HUES48 (cell line): Measurements from ENCODE around the gene SNX12.
"Not testable (repeated sequence)": the region's sequence is repeated elsewhere in the genome, so short reads cannot be mapped to it uniquely, and the experiment has no call there.

Source experiments
- H3K27ac ChIP-seq: one replicate; pipeline ENCODE4 v1.7.0; 2013; ENCODE audit warnings: low read depth, low read length, inconsistent platforms
- H3K27me3 ChIP-seq: 2 replicates; pipeline ENCODE4 v1.6.1; 2013; ENCODE audit warnings: mild to moderate bottlenecking, low read length; ENCODE audit not compliant: control insufficient read depth, insufficient read depth
- H3K36me3 ChIP-seq: 2 replicates; pipeline ENCODE4 v1.6.1; 2013; ENCODE audit warnings: low read length; ENCODE audit not compliant: control insufficient read depth, insufficient read depth
- H3K4me1 ChIP-seq: 2 replicates; pipeline ENCODE4 v1.6.1; 2013; ENCODE audit warnings: mild to moderate bottlenecking, low read length; ENCODE audit not compliant: control insufficient read depth, insufficient read depth
- H3K4me3 ChIP-seq: 2 replicates; pipeline ENCODE4 v1.5.1; 2013; ENCODE audit warnings: mild to moderate bottlenecking, low read depth, low read length
- H3K9ac ChIP-seq: 2 replicates; pipeline ENCODE4 v1.6.1; 2013; ENCODE audit warnings: mild to moderate bottlenecking, low read depth, low read length, moderate library complexity
- H3K9me3 ChIP-seq: 2 replicates; pipeline ENCODE4 v1.6.1; 2013; ENCODE audit warnings: low read length; ENCODE audit not compliant: control insufficient read depth, insufficient read depth

The SNX12 gene

DNA sequence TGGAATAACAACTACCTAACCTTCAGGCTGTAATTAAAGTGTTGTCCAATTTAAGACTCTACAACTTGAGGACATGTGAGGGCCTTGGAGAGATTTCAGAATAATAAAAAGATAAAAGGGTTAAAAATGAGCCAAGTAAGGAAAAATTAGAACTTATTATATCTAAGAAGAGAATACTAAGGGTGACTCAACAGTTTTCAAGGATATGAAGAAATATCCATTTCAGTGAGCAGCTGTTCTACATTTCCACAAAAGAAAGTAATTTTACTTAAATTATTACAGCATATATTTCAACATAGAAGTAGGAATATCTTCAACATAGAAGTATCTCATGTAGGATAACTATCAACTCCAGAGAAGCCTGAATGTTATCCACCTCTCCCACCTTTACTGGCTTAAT, 11.3 kb downstream of the SNX12 start:
- Histone ChIP-seq H3K4me1 (no peaks in the 10 kb centered on the region), H3K27me3 (no peaks in the 10 kb centered on the region), H3K4me3 (no peak overlapping the region), H3K36me3 (peaks cover 37% of the 10 kb centered on the region), H3K27ac (no peak overlapping the region), H3K9ac (no peak overlapping the region), H3K9me3 (peaks cover 19% of the 10 kb centered on the region)

DNA sequence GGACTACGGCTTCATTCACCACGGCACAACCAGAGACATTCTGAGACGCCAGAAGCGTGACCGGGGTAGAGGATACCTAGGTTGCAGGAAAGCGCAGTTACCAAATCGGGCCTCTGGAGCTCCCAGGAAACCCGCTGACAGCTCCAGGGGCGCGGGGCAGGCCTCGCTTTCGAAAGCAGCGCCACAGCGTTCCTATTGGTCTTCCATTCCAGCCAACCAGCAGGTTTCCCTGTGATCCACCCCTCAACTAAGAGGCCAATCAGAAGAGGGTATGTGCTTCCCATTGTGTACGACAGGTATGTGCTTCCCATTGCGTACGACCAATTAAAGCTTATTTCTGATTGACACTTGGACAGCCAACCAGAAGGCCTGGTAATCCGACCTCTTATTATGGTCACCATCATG, 14.9 kb downstream of the SNX12 start:
- peak overlapping the region; percentile 61 for H3K4me3 ChIP-seq
- H3K9me3 ChIP-seq = peaks cover 22% of the 10 kb centered on the region
- H3K27ac ChIP-seq = no peak overlapping the region
- H3K36me3 ChIP-seq = peaks cover 4% of the 10 kb centered on the region; the same call in 1 of the 2 replicates
- 0 out of 2 replicates have a peak overlapping the region, but pooled peaks have one; percentile 10 for H3K9ac ChIP-seq
- no peaks in the 10 kb centered on the region for H3K4me1 ChIP-seq
- no peaks in the 10 kb centered on the region for H3K27me3 ChIP-seq

DNA sequence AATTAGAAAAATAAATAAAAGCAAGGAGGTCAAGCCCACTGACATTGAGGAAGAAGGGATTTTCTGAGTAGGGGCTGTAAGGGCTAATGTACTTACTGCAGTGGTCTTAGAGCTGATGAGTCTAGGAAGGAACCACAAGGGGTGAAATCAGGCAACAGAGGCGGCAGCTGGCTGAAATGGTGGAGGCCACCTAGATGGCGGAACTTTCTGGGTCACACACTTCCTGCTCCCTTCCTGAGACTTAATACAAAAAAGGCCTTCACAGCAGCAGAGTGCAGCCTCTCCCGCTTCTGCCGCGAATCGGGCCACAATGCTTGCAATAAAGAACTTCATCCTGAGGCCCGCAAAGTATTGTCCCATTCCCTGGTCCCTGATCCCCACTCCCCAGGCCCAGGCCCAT, 15.4 kb downstream of the SNX12 start:
- Histone ChIP-seq H3K27ac (no peak overlapping the region), H3K27me3 (no peaks in the 10 kb centered on the region), H3K36me3 (no peaks in the 10 kb centered on the region), H3K4me3 (peak overlapping the region; percentile 61), H3K4me1 (no peaks in the 10 kb centered on the region), H3K9ac (0 out of 2 replicates have a peak overlapping the region, but pooled peaks have one; percentile 10), H3K9me3 (peaks cover 18% of the 10 kb centered on the region)

DNA sequence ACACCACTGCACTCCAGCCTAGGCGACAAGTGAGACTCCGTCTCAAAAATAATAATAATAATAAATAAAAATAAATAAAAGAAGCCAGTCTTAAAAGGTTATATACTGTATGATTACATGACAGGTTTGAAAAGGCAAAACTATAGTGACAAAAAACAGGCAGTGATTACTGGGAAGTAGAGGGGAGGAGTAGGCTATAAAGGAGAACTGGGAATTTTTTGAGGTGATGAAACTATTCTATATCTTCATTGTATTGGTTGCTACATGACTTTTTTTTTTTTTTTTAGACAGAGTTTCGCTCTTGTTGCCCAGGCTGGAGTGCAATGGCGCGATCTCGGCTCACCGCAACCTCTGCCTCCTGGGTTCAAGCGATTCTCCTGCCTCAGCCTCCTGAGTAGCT, 20.2 kb downstream of the SNX12 start:
- H3K9ac ChIP-seq, H3K36me3 ChIP-seq, H3K4me1 ChIP-seq, H3K27me3 ChIP-seq, H3K27ac ChIP-seq, H3K4me3 ChIP-seq: not testable (repeated sequence)
- peaks cover 21% of the 10 kb centered on the region for H3K9me3 ChIP-seq

DNA sequence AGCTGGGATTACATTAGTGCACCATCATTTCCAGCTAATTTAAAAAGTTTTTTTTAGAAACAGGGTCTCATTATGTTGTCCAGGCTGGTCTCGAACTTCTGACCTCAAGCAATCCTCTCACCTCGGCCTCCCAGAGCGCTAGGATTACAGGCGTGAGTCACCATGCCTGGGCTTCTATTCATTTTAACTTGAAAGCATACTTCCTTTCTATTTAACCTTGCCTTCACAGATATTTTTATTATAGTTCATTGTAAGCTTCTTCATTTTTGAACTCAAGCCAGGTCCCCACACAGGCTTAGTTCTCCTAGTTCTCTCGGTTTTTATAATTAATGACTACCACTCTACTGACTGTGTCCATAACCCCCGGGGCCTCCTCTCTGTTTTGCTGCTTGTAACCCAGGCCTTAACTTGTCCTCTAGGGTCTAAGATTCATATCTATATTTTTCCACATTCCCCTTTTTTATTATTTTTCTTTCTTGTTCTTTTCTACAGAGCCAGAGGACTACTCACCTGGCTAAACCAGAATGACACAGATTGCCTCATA, 50.7 kb downstream of the SNX12 start:
- H3K27me3 ChIP-seq = no peaks in the 10 kb centered on the region

More for the DNA sequence above, 50.7 kb downstream of the SNX12 start:
- Histone ChIP-seq H3K4me3 (no peak overlapping the region), H3K9me3 (peaks cover 21% of the 10 kb centered on the region; the same call in 1 of the 2 replicates), H3K4me1 (no peaks in the 10 kb centered on the region), H3K36me3 (no peaks in the 10 kb centered on the region), H3K9ac (no peak overlapping the region), H3K27ac (no peak overlapping the region)
